DND-41 (cell line): ENCODE data around the gene HACD2.

ENCODE experiments used
- ATAC-seq: fragments of 200-7000 bp; cut with Tn5 transposase; 3 replicates; pipeline ENCODE4 v1.9.1; 2021; ENCODE audit warnings: low read depth; ENCODE audit not compliant: insufficient read depth
- DNase-seq: peaks from one replicate; pipeline ENCODE4 v3.0.0-alpha.2; 2020
- H2AFZ ChIP-seq: 2 replicates; pipeline ENCODE4 v1.6.0; 2012; ENCODE audit warnings: low read depth, low read length
- H3K27ac ChIP-seq: 2 replicates; pipeline ENCODE4 v1.5.1; 2012; ENCODE audit warnings: low read length, inconsistent platforms
- H3K27me3 ChIP-seq: fragments of 200-600 bp; sonication (generic); 2 replicates; pipeline ENCODE4 v1.6.0; 2012; ENCODE audit warnings: low read length, mild to moderate bottlenecking, inconsistent platforms; ENCODE audit not compliant: insufficient read depth, poor library complexity
- H3K36me3 ChIP-seq: 2 replicates; pipeline ENCODE4 v1.5.1; 2012; ENCODE audit warnings: low read length, inconsistent platforms; ENCODE audit not compliant: insufficient read depth
- H3K4me1 ChIP-seq: 2 replicates; pipeline ENCODE4 v1.5.1; 2012; ENCODE audit warnings: mild to moderate bottlenecking, low read length; ENCODE audit not compliant: insufficient read depth
- H3K4me2 ChIP-seq: 2 replicates; pipeline ENCODE4 v1.6.0; 2012; ENCODE audit warnings: mild to moderate bottlenecking, moderate library complexity, low read length, inconsistent platforms; ENCODE audit not compliant: insufficient read depth
- H3K4me3 ChIP-seq, 2 experiments: fragments of 200-600 bp in 1 of 2; shearing (Covaris generic) in 1 of 2; 2 replicates each; pipeline ENCODE4 v1.5.1; 2012 to 2016; ENCODE audit warnings: inconsistent platforms in 2 of 2, low read length in 2 of 2, mild to moderate bottlenecking in 2 of 2, low read depth in 1 of 2, moderate library complexity in 1 of 2
- H3K79me2 ChIP-seq: 2 replicates; pipeline ENCODE4 v1.6.0; 2012; ENCODE audit warnings: low read length, inconsistent platforms; ENCODE audit not compliant: insufficient read depth
- H3K9ac ChIP-seq: 2 replicates; pipeline ENCODE4 v1.6.0; 2012; ENCODE audit warnings: low read depth, mild to moderate bottlenecking, inconsistent platforms, low read length, moderate library complexity
- H3K9me3 ChIP-seq: 2 replicates; pipeline ENCODE4 v1.5.1; 2012; ENCODE audit warnings: low read length, moderate library complexity, mild to moderate bottlenecking, inconsistent platforms; ENCODE audit not compliant: insufficient read depth, severe bottlenecking
- H4K20me1 ChIP-seq: 2 replicates; pipeline ENCODE4 v1.6.0; 2012; ENCODE audit warnings: low read length; ENCODE audit not compliant: insufficient read depth
- CTCF ChIP-seq: IDR thresholded peaks from 2 replicates; pipeline ENCODE4 v1.5.1; 2012; ENCODE audit warnings: borderline replicate concordance, low read length, moderate library complexity, mild to moderate bottlenecking; ENCODE audit not compliant: poor library complexity, severe bottlenecking; ENCODE audit errors: extremely low read depth
- EZH2 ChIP-seq: IDR thresholded peaks from 3 replicates; pipeline ENCODE4 v1.6.1; 2012; ENCODE audit warnings: borderline replicate concordance, low read depth, mild to moderate bottlenecking, moderate library complexity, low read length, inconsistent platforms; ENCODE audit not compliant: severe bottlenecking

Gene HACD2

DNA sequence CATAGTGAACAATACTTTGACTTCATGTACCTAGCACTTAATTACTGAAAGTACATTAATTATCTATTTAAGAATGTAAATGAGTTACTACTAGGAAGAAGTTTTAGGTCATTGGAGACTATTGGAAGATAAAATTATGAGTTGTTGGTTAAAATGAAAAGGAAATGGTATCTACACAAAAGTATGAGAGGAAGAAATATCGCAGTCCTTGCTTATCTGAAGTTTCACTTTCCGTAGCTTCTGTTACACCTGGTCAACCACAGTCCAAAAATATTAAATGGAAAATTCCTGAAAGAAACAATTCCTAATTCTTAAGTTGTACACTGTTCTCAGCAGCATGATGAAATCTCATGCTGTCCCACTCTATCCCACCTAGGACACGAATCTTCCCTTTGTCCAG, 57.8 kb downstream of the HACD2 start:
- H3K4me3 ChIP-seq, result no peak overlapping the region
- H3K79me2 ChIP-seq, result no peaks in the 10 kb centered on the region
- no peaks in the 10 kb centered on the region for H3K9me3 ChIP-seq
- H2AFZ ChIP-seq, result no peak overlapping the region
- H3K36me3 ChIP-seq, result peaks cover 15% of the 10 kb centered on the region; the same call in 1 of the 2 replicates
- no peak overlapping the region for H3K4me2 ChIP-seq
- no peak for ATAC-seq
- H3K9ac ChIP-seq, result no peak overlapping the region
- no peak for DNase-seq
- no peaks in the 10 kb centered on the region for H3K4me1 ChIP-seq
- H3K27me3 ChIP-seq, result no peaks in the 10 kb centered on the region
- no peaks in the 10 kb centered on the region for H4K20me1 ChIP-seq
- no peak for TF ChIP-seq CTCF
- no peak for TF ChIP-seq EZH2
- H3K27ac ChIP-seq, result no peak overlapping the region

- H3K4me2 ChIP-seq, result no peak overlapping the region
- no peak overlapping the region for H3K27ac ChIP-seq
- no peak for DNase-seq
- no peaks in the 10 kb centered on the region for H3K9me3 ChIP-seq
- H3K27me3 ChIP-seq, result no peaks in the 10 kb centered on the region
- no peak overlapping the region for H3K4me3 ChIP-seq
- H3K4me1 ChIP-seq, result peaks cover 3% of the 10 kb centered on the region; the same call in 1 of the 2 replicates
- H4K20me1 ChIP-seq, result no peaks in the 10 kb centered on the region
- H2AFZ ChIP-seq, result no peak overlapping the region
- no peak for ATAC-seq
- no peaks in the 10 kb centered on the region for H3K79me2 ChIP-seq
- H3K9ac ChIP-seq, result no peak overlapping the region
- peaks cover 15% of the 10 kb centered on the region; the same call in 1 of the 2 replicates for H3K36me3 ChIP-seq
- no peak for TF ChIP-seq EZH2
- TF ChIP-seq CTCF, result no peak
These were observed 58.4 kb downstream of the HACD2 start for GRCh38 chr3:123526474-123526873.

GRCh38 chr3:123525433-123525832, 59.4 kb downstream of the HACD2 start:
- no peak overlapping the region for H3K9ac ChIP-seq
- peaks cover 15% of the 10 kb centered on the region; the same call in 1 of the 2 replicates for H3K36me3 ChIP-seq
- no peak for TF ChIP-seq EZH2
- TF ChIP-seq CTCF, result no peak
- no peaks in the 10 kb centered on the region for H3K27me3 ChIP-seq
- ATAC-seq, result no peak
- no peak overlapping the region for H3K27ac ChIP-seq
- no peaks in the 10 kb centered on the region for H3K9me3 ChIP-seq
- no peaks in the 10 kb centered on the region for H4K20me1 ChIP-seq
- H3K4me2 ChIP-seq, result no peak overlapping the region
- no peaks in the 10 kb centered on the region for H3K79me2 ChIP-seq
- peaks cover 3% of the 10 kb centered on the region; the same call in 1 of the 2 replicates for H3K4me1 ChIP-seq
- no peak for DNase-seq
- no peak overlapping the region for H3K4me3 ChIP-seq
- H2AFZ ChIP-seq, result no peak overlapping the region

GRCh38 chr3:123524981-123525380, 59.9 kb downstream of the HACD2 start:
- no peak for TF ChIP-seq CTCF
- no peak overlapping the region for H3K27ac ChIP-seq

More at GRCh38 chr3:123524981-123525380, 59.9 kb downstream of the HACD2 start:
- H2AFZ ChIP-seq, result no peak overlapping the region
- ATAC-seq, result no peak
- no peak for DNase-seq
- peaks cover 3% of the 10 kb centered on the region; the same call in 1 of the 2 replicates for H3K4me1 ChIP-seq
- H3K4me2 ChIP-seq, result no peak overlapping the region
- no peaks in the 10 kb centered on the region for H3K27me3 ChIP-seq
- peaks cover 15% of the 10 kb centered on the region; the same call in 1 of the 2 replicates for H3K36me3 ChIP-seq
- no peak overlapping the region for H3K4me3 ChIP-seq
- H3K9ac ChIP-seq, result no peak overlapping the region
- H4K20me1 ChIP-seq, result no peaks in the 10 kb centered on the region
- no peaks in the 10 kb centered on the region for H3K9me3 ChIP-seq
- no peaks in the 10 kb centered on the region for H3K79me2 ChIP-seq
